ENCODE results near the gene EFEMP2.
A peak's percentile ranks its signal among the peaks of the same experiment; 100 is the strongest.

- peak; percentile 95 for TF ChIP-seq CTCF (conservative IDR thresholded peaks at IDR 0.05; ENCODE audit: low read length)
- TF ChIP-seq EZH2phosphoT487 (IDR thresholded peaks at IDR 0.05; ENCODE audit: borderline replicate concordance, low read depth, low read length), result no peak
Observed at GRCh38 chr11:65817835-65818680, 54.5 kb downstream of the EFEMP2 start.
